HEK293 (cell line): ENCODE results near the gene TMEM100.

Experiments used
- CTCF ChIA-PET: fragments of 350-600 bp; formaldehyde crosslinking; extraction: SDS; loops from one replicate; lab custom pipeline; 2021; ENCODE audit warnings: antibody characterized with exemption; lab: Yijun Ruan, JAX
- POLR2A ChIA-PET: fragments of 300-600 bp; formaldehyde crosslinking; extraction: SDS; loops from one replicate; lab custom pipeline; 2020; ENCODE audit warnings: antibody characterized with exemption, inconsistent platforms; lab: Yijun Ruan, JAX
- H3K27ac ChIP-seq: fragments of 200-500 bp; sonication (Bioruptor generic); 2 replicates; pipeline ENCODE4 v1.5.1; 2014; ENCODE audit warnings: low read depth, low read length, control low read depth, inconsistent platforms; ENCODE audit errors: extremely low read depth
- H3K36me3 ChIP-seq, 2 experiments: fragments of 200-500 bp in 1 of 2; sonication (Bioruptor generic) in 1 of 2; 1 replicate in 1 of 2; 2 replicates in 1 of 2; pipeline ENCODE4 v1.5.1; 2014 to 2017; ENCODE audit warnings: inconsistent platforms in 2 of 2, low read length in 2 of 2; ENCODE audit not compliant: control insufficient read depth in 2 of 2, insufficient read depth in 1 of 2
- H3K4me1 ChIP-seq: fragments of 200-500 bp; sonication (Bioruptor generic); 2 replicates; pipeline ENCODE4 v1.5.1; 2014; ENCODE audit warnings: mild to moderate bottlenecking, low read length, inconsistent platforms; ENCODE audit not compliant: control insufficient read depth, insufficient read depth
- H3K4me3 ChIP-seq: 2 replicates; pipeline ENCODE4 v1.5.1; 2011; ENCODE audit warnings: low read depth, mild to moderate bottlenecking, control low read depth, low read length, moderate library complexity
- H3K9me3 ChIP-seq: fragments of 200-500 bp; sonication (Bioruptor generic); 2 replicates; pipeline ENCODE4 v1.5.1; 2014; ENCODE audit warnings: low read depth, low read length, inconsistent platforms; ENCODE audit not compliant: control insufficient read depth, insufficient read depth
- AEBP2 ChIP-seq: fragments of 450-650 bp; formaldehyde crosslinking; IDR thresholded peaks from 2 replicates; pipeline ENCODE4 v1.5.1; 2016; ENCODE audit warnings: missing biosample characterization, missing genetic modification characterization, borderline replicate concordance
- ATF2 ChIP-seq: fragments of 450-650 bp; formaldehyde crosslinking; IDR thresholded peaks from 2 replicates; pipeline ENCODE4 v1.5.1; 2016; ENCODE audit warnings: missing biosample characterization, missing genetic modification characterization, low read depth
- KLF16 ChIP-seq: fragments of 450-650 bp; formaldehyde crosslinking; IDR thresholded peaks from 2 replicates; pipeline ENCODE4 v1.5.1; 2017; ENCODE audit warnings: missing biosample characterization, missing genetic modification characterization
- KLF17 ChIP-seq: fragments of 450-650 bp; formaldehyde crosslinking; IDR thresholded peaks from 2 replicates; pipeline ENCODE4 v1.5.1; 2016; ENCODE audit warnings: missing biosample characterization, missing genetic modification characterization
- OSR2 ChIP-seq: fragments of 450-650 bp; formaldehyde crosslinking; IDR thresholded peaks from 2 replicates; pipeline ENCODE4 v1.5.1; 2016; ENCODE audit warnings: missing biosample characterization, missing genetic modification characterization
- RBAK ChIP-seq: fragments of 450-650 bp; formaldehyde crosslinking; IDR thresholded peaks from 2 replicates; pipeline ENCODE4 v1.5.1; 2016; ENCODE audit warnings: missing biosample characterization, missing genetic modification characterization
- SP2 ChIP-seq: fragments of 450-650 bp; formaldehyde crosslinking; IDR thresholded peaks from 2 replicates; pipeline ENCODE4 v1.5.1; 2016; ENCODE audit warnings: missing biosample characterization, missing genetic modification characterization
- SP3 ChIP-seq: fragments of 450-650 bp; formaldehyde crosslinking; IDR thresholded peaks from 2 replicates; pipeline ENCODE4 v1.5.1; 2016; ENCODE audit warnings: missing biosample characterization, missing genetic modification characterization
- YY2 ChIP-seq: fragments of 450-650 bp; formaldehyde crosslinking; IDR thresholded peaks from 2 replicates; pipeline ENCODE4 v1.5.1; 2016; ENCODE audit warnings: missing biosample characterization, missing genetic modification characterization
- ZFHX2 ChIP-seq: fragments of 450-650 bp; formaldehyde crosslinking; conservative IDR thresholded peaks from 2 replicates; pipeline ENCODE4 v1.5.1; 2016; ENCODE audit warnings: missing biosample characterization, missing genetic modification characterization
- ZNF138 ChIP-seq: fragments of 450-650 bp; formaldehyde crosslinking; IDR thresholded peaks from 2 replicates; pipeline ENCODE4 v1.5.1; 2016; ENCODE audit warnings: missing biosample characterization, missing genetic modification characterization, borderline replicate concordance
- ZNF248 ChIP-seq: fragments of 450-650 bp; formaldehyde crosslinking; IDR thresholded peaks from 2 replicates; pipeline ENCODE4 v1.5.1; 2017; ENCODE audit warnings: missing biosample characterization, missing genetic modification characterization
- ZNF416 ChIP-seq: fragments of 450-650 bp; formaldehyde crosslinking; IDR thresholded peaks from 2 replicates; pipeline ENCODE4 v1.5.1; 2016; ENCODE audit warnings: missing biosample characterization, missing genetic modification characterization
- ZNF521 ChIP-seq: fragments of 450-650 bp; formaldehyde crosslinking; IDR thresholded peaks from 2 replicates; pipeline ENCODE4 v1.5.1; 2017; ENCODE audit warnings: missing biosample characterization, mild to moderate bottlenecking, missing genetic modification characterization
- ZNF548 ChIP-seq: fragments of 450-650 bp; formaldehyde crosslinking; IDR thresholded peaks from 2 replicates; pipeline ENCODE4 v1.5.1; 2016; ENCODE audit warnings: missing biosample characterization, missing genetic modification characterization
- ZNF658 ChIP-seq: fragments of 450-650 bp; formaldehyde crosslinking; IDR thresholded peaks from 2 replicates; pipeline ENCODE4; 2016; ENCODE audit warnings: missing biosample characterization, missing genetic modification characterization
- ZNF660 ChIP-seq: fragments of 450-650 bp; IDR thresholded peaks from 2 replicates; pipeline ENCODE4 v1.5.1; 2018; ENCODE audit warnings: missing biosample characterization, mild to moderate bottlenecking, missing genetic modification characterization
- ZNF692 ChIP-seq: fragments of 450-650 bp; formaldehyde crosslinking; IDR thresholded peaks from 2 replicates; pipeline ENCODE4 v1.5.1; 2016; ENCODE audit warnings: missing biosample characterization, missing genetic modification characterization
- ZNF701 ChIP-seq: fragments of 450-650 bp; formaldehyde crosslinking; IDR thresholded peaks from 2 replicates; pipeline ENCODE4 v1.5.1; 2016; ENCODE audit warnings: missing biosample characterization, missing genetic modification characterization
- ZNF747 ChIP-seq: fragments of 450-650 bp; formaldehyde crosslinking; IDR thresholded peaks from 2 replicates; pipeline ENCODE4 v1.5.1; 2016; ENCODE audit warnings: missing biosample characterization, missing genetic modification characterization
- ZNF76 ChIP-seq: fragments of 450-650 bp; formaldehyde crosslinking; IDR thresholded peaks from 2 replicates; pipeline ENCODE4; 2016; ENCODE audit warnings: low read depth, missing biosample characterization, missing genetic modification characterization, borderline replicate concordance
- TF ChIP-seq, protein P1 (sequence below): fragments of 450-650 bp; formaldehyde crosslinking; IDR thresholded peaks from 2 replicates; pipeline ENCODE4 v1.5.1; 2017; ENCODE audit warnings: missing biosample characterization, missing genetic modification characterization
- TF ChIP-seq, protein P2 (sequence below): fragments of 450-650 bp; formaldehyde crosslinking; IDR thresholded peaks from 2 replicates; pipeline ENCODE4 v1.5.1; 2017; ENCODE audit warnings: missing biosample characterization, mild to moderate bottlenecking, missing genetic modification characterization, moderate library complexity

Gene TMEM100

DNA sequence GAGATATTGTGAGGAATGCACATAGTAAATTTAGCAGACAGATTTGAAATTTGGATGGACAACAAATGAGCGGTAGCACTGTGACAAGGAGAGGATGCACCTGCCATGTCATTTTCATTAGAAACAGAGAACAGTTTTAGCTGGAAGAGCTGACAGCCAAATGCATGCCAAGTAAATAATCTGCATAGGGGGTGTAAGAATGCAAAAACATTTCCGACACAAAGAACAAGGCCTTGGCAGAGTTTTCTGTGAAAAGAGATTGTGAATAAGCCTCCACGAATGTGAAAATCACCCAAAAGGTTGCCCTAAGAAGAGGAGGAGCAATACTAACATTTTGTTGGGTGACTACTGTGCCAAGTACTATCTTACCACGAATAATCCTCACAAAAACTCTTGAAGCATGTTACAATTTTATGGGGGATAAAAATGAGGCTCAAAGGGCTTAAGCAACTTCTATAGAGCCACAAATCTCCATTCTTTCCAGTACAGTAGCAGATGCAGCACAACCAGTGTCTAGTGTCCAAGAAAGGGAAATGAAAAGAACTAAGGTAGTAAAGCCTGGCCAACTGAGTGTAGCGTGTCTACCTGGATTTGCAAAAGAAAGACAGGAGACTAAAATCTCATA is 28.3 kb downstream of the TMEM100 start (continued):
- TF ChIP-seq ZNF692 (tag by site-specific recombination) (no peak), KLF16 (tag by site-specific recombination) (no peak), ZNF660 (tag by site-specific recombination) (no peak), AEBP2 (tag by site-specific recombination) (no peak), KLF17 (tag by site-specific recombination) (no peak), ZNF701 (tag by site-specific recombination) (no peak), SP2 (tag by site-specific recombination) (no peak), YY2 (tag by site-specific recombination) (no peak), ZNF248 (no peak)
- TF ChIP-seq, protein P1, sequence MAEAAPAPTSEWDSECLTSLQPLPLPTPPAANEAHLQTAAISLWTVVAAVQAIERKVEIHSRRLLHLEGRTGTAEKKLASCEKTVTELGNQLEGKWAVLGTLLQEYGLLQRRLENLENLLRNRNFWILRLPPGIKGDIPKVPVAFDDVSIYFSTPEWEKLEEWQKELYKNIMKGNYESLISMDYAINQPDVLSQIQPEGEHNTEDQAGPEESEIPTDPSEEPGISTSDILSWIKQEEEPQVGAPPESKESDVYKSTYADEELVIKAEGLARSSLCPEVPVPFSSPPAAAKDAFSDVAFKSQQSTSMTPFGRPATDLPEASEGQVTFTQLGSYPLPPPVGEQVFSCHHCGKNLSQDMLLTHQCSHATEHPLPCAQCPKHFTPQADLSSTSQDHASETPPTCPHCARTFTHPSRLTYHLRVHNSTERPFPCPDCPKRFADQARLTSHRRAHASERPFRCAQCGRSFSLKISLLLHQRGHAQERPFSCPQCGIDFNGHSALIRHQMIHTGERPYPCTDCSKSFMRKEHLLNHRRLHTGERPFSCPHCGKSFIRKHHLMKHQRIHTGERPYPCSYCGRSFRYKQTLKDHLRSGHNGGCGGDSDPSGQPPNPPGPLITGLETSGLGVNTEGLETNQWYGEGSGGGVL (tag by site-specific recombination) = no peak

DNA sequence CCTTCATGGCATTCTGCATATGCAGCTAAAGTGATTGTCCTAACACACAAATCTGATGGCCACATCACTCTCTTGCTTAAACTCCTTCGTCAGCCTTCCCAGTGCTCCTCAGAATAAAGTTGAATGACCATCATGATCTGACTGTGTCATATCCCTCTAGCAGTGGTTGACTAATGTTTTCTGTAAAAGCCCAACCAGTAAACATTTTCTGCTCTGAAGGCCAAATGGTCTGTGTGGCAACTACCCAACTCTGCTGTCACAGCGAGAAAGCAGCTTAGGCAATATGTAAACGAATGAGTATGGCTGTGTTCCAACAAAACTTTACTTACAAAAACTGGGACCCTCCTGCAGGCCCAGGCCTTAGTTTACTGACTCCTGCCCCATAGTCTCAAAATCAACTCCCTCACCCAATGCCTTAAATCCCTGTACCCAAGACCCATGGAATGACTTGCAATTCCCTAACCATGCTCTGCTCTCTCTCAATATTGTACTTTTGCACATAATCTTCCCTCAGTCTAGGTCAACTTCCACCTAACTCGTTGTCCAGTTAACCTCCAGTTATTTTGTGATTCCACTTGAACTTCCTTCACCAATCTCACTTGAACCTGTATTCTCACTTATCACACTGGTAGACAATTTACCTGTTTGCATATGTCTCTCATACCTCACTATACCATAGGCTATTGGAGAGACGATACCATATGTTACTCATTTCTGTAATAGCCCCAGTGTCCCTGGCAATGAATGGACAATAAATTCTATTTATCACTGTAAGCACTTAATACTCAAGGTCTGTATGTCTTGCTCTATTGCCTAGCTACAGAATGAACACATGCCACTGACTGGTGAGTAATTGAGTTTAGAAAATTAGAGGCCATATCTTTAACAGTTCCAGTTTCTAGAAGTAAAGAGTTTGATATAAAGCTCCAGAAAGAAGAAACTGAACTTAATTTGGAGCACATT is 29.1 kb downstream of the TMEM100 start:
- TF ChIP-seq, protein P2, sequence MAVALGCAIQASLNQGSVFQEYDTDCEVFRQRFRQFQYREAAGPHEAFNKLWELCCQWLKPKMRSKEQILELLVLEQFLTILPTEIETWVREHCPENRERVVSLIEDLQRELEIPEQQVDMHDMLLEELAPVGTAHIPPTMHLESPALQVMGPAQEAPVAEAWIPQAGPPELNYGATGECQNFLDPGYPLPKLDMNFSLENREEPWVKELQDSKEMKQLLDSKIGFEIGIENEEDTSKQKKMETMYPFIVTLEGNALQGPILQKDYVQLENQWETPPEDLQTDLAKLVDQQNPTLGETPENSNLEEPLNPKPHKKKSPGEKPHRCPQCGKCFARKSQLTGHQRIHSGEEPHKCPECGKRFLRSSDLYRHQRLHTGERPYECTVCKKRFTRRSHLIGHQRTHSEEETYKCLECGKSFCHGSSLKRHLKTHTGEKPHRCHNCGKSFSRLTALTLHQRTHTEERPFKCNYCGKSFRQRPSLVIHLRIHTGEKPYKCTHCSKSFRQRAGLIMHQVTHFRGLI (tag by site-specific recombination) = peak; percentile 87
- TF ChIP-seq ZNF138 (tag by site-specific recombination) = no peak
- no peak overlapping the region for H3K27ac ChIP-seq
- H3K4me3 ChIP-seq = no peak overlapping the region
- no peaks in the 10 kb centered on the region for H3K36me3 ChIP-seq
- POLR2A ChIA-PET = no interaction called here
- CTCF ChIA-PET = interaction anchor here (0.7 kb wide), 1 partner anchor 346 kb away, joined by 3 read pairs; no protein-coding TSS in a partner anchor
- peaks cover 10% of the 10 kb centered on the region for H3K4me1 ChIP-seq
- no peaks in the 10 kb centered on the region for H3K9me3 ChIP-seq

- H3K4me1 ChIP-seq = peaks cover 10% of the 10 kb centered on the region
- H3K4me3 ChIP-seq = no peak overlapping the region
- no peaks in the 10 kb centered on the region for H3K36me3 ChIP-seq
- ChIA-PET CTCF (interaction anchor here (0.7 to 1.9 kb wide), 4 partner anchors 9 to 90 kb away, joined by 3 to 5 read pairs (median 5); no protein-coding TSS in a partner anchor), POLR2A (no interaction called here)
- no peak overlapping the region for H3K27ac ChIP-seq
- H3K9me3 ChIP-seq = no peaks in the 10 kb centered on the region
- TF ChIP-seq ZNF658 (no peak), RBAK (tag by site-specific recombination) (no peak), ZFHX2 (tag by site-specific recombination) (no peak), ZNF747 (tag by site-specific recombination) (no peak), ZNF701 (tag by site-specific recombination) (no peak), ZNF76 (tag by site-specific recombination) (no peak), OSR2 (tag by site-specific recombination) (no peak), ZNF548 (no peak), ZNF521 (no peak), ATF2 (tag by site-specific recombination) (no peak), ZNF416 (tag by site-specific recombination) (no peak), SP3 (tag by site-specific recombination) (no peak)
Measured at GRCh38 chr17:55692276-55692675, 30.4 kb downstream of the TMEM100 start.
